Measurements from ENCODE around the gene NRDC. TPM values are rescaled to one million over a fixed set of nuclear protein-coding genes. Genes with fewer than 3 reads are reported as not detected.

The NRDC gene
- total and polyA plus RNA-seq, 2 of the 8 experiments (the other 6 are each of a cell fraction or from before 2014, with no cell fraction given): 70.2 to 182 TPM

GRCh38 chr1:51744506-51745303, 133.8 kb downstream of the NRDC start (continued):
- TF ChIP-seq, protein P1, sequence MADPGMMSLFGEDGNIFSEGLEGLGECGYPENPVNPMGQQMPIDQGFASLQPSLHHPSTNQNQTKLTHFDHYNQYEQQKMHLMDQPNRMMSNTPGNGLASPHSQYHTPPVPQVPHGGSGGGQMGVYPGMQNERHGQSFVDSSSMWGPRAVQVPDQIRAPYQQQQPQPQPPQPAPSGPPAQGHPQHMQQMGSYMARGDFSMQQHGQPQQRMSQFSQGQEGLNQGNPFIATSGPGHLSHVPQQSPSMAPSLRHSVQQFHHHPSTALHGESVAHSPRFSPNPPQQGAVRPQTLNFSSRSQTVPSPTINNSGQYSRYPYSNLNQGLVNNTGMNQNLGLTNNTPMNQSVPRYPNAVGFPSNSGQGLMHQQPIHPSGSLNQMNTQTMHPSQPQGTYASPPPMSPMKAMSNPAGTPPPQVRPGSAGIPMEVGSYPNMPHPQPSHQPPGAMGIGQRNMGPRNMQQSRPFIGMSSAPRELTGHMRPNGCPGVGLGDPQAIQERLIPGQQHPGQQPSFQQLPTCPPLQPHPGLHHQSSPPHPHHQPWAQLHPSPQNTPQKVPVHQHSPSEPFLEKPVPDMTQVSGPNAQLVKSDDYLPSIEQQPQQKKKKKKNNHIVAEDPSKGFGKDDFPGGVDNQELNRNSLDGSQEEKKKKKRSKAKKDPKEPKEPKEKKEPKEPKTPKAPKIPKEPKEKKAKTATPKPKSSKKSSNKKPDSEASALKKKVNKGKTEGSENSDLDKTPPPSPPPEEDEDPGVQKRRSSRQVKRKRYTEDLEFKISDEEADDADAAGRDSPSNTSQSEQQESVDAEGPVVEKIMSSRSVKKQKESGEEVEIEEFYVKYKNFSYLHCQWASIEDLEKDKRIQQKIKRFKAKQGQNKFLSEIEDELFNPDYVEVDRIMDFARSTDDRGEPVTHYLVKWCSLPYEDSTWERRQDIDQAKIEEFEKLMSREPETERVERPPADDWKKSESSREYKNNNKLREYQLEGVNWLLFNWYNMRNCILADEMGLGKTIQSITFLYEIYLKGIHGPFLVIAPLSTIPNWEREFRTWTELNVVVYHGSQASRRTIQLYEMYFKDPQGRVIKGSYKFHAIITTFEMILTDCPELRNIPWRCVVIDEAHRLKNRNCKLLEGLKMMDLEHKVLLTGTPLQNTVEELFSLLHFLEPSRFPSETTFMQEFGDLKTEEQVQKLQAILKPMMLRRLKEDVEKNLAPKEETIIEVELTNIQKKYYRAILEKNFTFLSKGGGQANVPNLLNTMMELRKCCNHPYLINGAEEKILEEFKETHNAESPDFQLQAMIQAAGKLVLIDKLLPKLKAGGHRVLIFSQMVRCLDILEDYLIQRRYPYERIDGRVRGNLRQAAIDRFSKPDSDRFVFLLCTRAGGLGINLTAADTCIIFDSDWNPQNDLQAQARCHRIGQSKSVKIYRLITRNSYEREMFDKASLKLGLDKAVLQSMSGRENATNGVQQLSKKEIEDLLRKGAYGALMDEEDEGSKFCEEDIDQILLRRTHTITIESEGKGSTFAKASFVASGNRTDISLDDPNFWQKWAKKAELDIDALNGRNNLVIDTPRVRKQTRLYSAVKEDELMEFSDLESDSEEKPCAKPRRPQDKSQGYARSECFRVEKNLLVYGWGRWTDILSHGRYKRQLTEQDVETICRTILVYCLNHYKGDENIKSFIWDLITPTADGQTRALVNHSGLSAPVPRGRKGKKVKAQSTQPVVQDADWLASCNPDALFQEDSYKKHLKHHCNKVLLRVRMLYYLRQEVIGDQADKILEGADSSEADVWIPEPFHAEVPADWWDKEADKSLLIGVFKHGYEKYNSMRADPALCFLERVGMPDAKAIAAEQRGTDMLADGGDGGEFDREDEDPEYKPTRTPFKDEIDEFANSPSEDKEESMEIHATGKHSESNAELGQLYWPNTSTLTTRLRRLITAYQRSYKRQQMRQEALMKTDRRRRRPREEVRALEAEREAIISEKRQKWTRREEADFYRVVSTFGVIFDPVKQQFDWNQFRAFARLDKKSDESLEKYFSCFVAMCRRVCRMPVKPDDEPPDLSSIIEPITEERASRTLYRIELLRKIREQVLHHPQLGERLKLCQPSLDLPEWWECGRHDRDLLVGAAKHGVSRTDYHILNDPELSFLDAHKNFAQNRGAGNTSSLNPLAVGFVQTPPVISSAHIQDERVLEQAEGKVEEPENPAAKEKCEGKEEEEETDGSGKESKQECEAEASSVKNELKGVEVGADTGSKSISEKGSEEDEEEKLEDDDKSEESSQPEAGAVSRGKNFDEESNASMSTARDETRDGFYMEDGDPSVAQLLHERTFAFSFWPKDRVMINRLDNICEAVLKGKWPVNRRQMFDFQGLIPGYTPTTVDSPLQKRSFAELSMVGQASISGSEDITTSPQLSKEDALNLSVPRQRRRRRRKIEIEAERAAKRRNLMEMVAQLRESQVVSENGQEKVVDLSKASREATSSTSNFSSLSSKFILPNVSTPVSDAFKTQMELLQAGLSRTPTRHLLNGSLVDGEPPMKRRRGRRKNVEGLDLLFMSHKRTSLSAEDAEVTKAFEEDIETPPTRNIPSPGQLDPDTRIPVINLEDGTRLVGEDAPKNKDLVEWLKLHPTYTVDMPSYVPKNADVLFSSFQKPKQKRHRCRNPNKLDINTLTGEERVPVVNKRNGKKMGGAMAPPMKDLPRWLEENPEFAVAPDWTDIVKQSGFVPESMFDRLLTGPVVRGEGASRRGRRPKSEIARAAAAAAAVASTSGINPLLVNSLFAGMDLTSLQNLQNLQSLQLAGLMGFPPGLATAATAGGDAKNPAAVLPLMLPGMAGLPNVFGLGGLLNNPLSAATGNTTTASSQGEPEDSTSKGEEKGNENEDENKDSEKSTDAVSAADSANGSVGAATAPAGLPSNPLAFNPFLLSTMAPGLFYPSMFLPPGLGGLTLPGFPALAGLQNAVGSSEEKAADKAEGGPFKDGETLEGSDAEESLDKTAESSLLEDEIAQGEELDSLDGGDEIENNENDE (IDR thresholded peaks at IDR 0.05; ENCODE audit: insufficient replicate concordance, low read length): no peak
- no peak for TF ChIP-seq RBBP5 (IDR thresholded peaks at IDR 0.05; ENCODE audit: borderline replicate concordance, low read depth, low read length)
- TF ChIP-seq NRF1 (IDR thresholded peaks at IDR 0.05; ENCODE audit: low read depth, low read length): no peak
- TF ChIP-seq SP2 (IDR thresholded peaks at IDR 0.05; ENCODE audit: low read length): no peak
- no peak for TF ChIP-seq GABPA (IDR thresholded peaks at IDR 0.05; ENCODE audit: borderline replicate concordance, insufficient read depth, low read length)

All from H1 (cell line).